K562 (cell line): ENCODE data around the gene PCSK6. TPM values are rescaled to one million over a fixed set of nuclear protein-coding genes. Genes with fewer than 3 reads are reported as not detected.
A peak's percentile ranks its signal among the peaks of the same experiment; 100 is the strongest.

Experiments
- CEBPG ChIP-seq, 3 experiments: fragments of 200-800 bp in 1 of 3; sonication (Bioruptor generic) in 1 of 3; sonication (generic) in 1 of 3; formaldehyde crosslinking in 1 of 3; IDR thresholded peaks in 2 of 3; conservative IDR thresholded peaks in 1 of 3; 2 replicates each; pipeline versions ENCODE4 v1.6.1 to v1.8.0; 2016 to 2022; ENCODE audit warnings: missing compliant biosample characterization in 2 of 3, missing genetic modification characterization in 2 of 3, mild to moderate bottlenecking in 1 of 3, missing genetic modification reagents in 1 of 3
- CHD1 ChIP-seq: fragments of 200-600 bp; sonication (generic); IDR thresholded peaks from one replicate; pipeline ENCODE4 v1.6.1; 2012; ENCODE audit warnings: mild to moderate bottlenecking, moderate library complexity, low read length, inconsistent platforms
- HNRNPH1 ChIP-seq: fragments of 200-400 bp; formaldehyde crosslinking; optimal IDR thresholded peaks from 2 replicates; pipeline ENCODE3; 2017; ENCODE audit warnings: low read depth, mild to moderate bottlenecking, low read length, moderate library complexity
- MCM5 ChIP-seq: fragments of 450-650 bp; IDR thresholded peaks from 2 replicates; pipeline ENCODE4 v1.6.1; 2016; ENCODE audit warnings: low read depth
- MTF1 ChIP-seq: fragments of 250-450 bp; sonication (Bioruptor Pico); IDR thresholded peaks from 2 replicates; pipeline ENCODE4 v1.9.0; 2021; ENCODE audit warnings: moderate library complexity, mild to moderate bottlenecking, inconsistent platforms, borderline replicate concordance
- PHB2 ChIP-seq: fragments of 450-650 bp; IDR thresholded peaks from 2 replicates; pipeline ENCODE4 v1.6.1; 2017; ENCODE audit warnings: low read depth
- POLR2AphosphoS5 ChIP-seq: IDR thresholded peaks from 2 replicates; pipeline ENCODE4 v1.6.1; 2011; ENCODE audit warnings: mild to moderate bottlenecking, low read depth, low read length, moderate library complexity; ENCODE audit not compliant: control insufficient read depth, insufficient read depth
- POU5F1 ChIP-seq: fragments of 150-350 bp; IDR thresholded peaks from 2 replicates; pipeline ENCODE4 v1.6.1; 2014; ENCODE audit warnings: borderline replicate concordance, low read length, low read depth, mild to moderate bottlenecking; ENCODE audit not compliant: partially characterized antibody
- SIX5 ChIP-seq, 2 experiments: IDR thresholded peaks; 2 replicates each; pipeline ENCODE4 v1.6.1; 2011; ENCODE audit warnings: low read length in 2 of 2, borderline replicate concordance in 1 of 2, low read depth in 1 of 2, mild to moderate bottlenecking in 1 of 2, moderate library complexity in 1 of 2; ENCODE audit not compliant: insufficient read depth in 1 of 2
- polyA plus RNA-seq, 8 experiments: library from polyadenylated mRNA; depleted of rRNA in 4 of 8; stranded (reverse) in 5 of 8; unstranded in 3 of 8; fragments of >200 nt; fragmentation: Nextera tagmentation in 2 of 8; fragmentation: Illumina TruSeq in 1 of 8; extraction: Ambion mirVana in 2 of 8; extraction: Trizol in 1 of 8; gene quantifications; 2 replicates each; pipeline versions ENCODE4 v1.2.1 to v1.2.3, GENCODE V29; 2011 to 2014; ENCODE audit warnings: inconsistent platforms in 1 of 8, missing spikeins in 1 of 8
- total RNA-seq, 7 experiments: library from RNA; depleted of rRNA in 6 of 7; stranded (reverse); fragments of >200 nt in 6 of 7; fragmentation: Illumina TruSeq in 2 of 7; extraction: Trizol in 2 of 7; gene quantifications; 2 replicates each; pipeline versions ENCODE4 v1.2.1 to v1.2.3, GENCODE V29; 2011 to 2021; ENCODE audit warnings: low replicate concordance in 1 of 7
- TF ChIP-seq, protein P1 (sequence below): sonication (generic); formaldehyde crosslinking; IDR thresholded peaks from 2 replicates; pipeline ENCODE4 v1.8.0; 2022; ENCODE audit warnings: missing genetic modification reagents, mild to moderate bottlenecking, moderate library complexity, borderline replicate concordance
- TF ChIP-seq, protein P2 (sequence below): fragments of 250-450 bp; sonication (Bioruptor Pico); IDR thresholded peaks from 2 replicates; pipeline ENCODE4 v1.4.0; 2020; ENCODE audit warnings: mild to moderate bottlenecking
- TF ChIP-seq, protein P3 (sequence below): sonication (generic); formaldehyde crosslinking; IDR thresholded peaks from 2 replicates; pipeline ENCODE4 v1.4.0; 2020; ENCODE audit warnings: mild to moderate bottlenecking, missing genetic modification reagents
- TF ChIP-seq, protein P4 (sequence below): fragments of 450-650 bp; formaldehyde crosslinking; IDR thresholded peaks from 2 replicates; pipeline ENCODE4 v1.4.0; 2020; ENCODE audit warnings: mild to moderate bottlenecking, moderate library complexity

The PCSK6 gene
- total and polyA plus RNA-seq, 9 of the 15 experiments (the other 6 are each of a cell fraction or from before 2014, with no cell fraction given) = 2.2 to 32.6 (median 14.5) TPM

DNA sequence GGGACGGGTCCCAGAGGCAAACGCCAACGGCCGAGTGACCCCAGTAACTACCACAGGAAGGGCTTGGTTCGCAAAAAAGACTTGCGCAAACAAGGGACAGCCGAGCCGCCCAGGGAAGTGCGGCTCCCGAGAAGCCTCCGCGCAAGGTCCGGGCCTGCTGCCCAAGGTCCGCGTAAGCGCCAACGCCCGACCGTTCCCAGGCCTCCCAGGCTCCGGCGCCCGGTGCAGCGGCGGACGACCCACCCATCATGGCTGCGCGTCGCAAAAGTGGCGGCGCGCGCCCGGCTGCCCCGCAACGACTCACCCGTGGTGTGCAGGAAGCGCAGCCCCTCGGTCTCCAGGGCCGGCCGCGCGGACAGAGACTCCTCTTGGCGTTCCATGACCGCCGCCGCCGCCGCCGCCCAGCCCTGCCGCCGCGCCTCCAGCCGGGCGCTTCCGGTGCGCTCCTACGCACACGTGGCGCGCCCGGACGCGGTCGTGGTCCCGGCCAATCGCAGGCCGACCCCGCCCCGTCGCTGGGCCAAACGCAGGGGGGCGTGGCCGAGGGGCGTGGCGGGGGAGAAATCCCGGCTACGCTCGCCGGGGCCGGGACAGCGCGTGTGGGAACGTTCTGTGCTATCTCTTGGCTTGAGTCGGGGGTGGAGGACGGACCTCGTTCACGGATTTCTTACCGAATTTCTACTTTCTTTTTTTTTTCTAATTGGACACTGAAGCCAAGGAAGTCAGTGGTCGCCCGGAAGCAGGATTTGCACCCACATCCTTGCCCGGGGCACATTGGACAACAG, 212.3 kb downstream of the PCSK6 start, which contains the start of gene SELENOS (continued):
- TF ChIP-seq, protein P1, sequence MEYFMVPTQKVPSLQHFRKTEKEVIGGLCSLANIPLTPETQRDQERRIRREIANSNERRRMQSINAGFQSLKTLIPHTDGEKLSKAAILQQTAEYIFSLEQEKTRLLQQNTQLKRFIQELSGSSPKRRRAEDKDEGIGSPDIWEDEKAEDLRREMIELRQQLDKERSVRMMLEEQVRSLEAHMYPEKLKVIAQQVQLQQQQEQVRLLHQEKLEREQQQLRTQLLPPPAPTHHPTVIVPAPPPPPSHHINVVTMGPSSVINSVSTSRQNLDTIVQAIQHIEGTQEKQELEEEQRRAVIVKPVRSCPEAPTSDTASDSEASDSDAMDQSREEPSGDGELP (CRISPR knock-in tag) = peak; percentile 56
- no peak for TF ChIP-seq MTF1 (CRISPR knock-in tag)
- no peak for TF ChIP-seq MCM5
- TF ChIP-seq, protein P2, sequence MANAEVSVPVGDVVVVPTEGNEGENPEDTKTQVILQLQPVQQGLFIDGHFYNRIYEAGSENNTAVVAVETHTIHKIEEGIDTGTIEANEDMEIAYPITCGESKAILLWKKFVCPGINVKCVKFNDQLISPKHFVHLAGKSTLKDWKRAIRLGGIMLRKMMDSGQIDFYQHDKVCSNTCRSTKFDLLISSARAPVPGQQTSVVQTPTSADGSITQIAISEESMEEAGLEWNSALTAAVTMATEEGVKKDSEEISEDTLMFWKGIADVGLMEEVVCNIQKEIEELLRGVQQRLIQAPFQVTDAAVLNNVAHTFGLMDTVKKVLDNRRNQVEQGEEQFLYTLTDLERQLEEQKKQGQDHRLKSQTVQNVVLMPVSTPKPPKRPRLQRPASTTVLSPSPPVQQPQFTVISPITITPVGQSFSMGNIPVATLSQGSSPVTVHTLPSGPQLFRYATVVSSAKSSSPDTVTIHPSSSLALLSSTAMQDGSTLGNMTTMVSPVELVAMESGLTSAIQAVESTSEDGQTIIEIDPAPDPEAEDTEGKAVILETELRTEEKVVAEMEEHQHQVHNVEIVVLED (CRISPR knock-in tag) = peak; percentile 90
- TF ChIP-seq CEBPG (CRISPR knock-in tag; IDR thresholded peaks at IDR 0.05) = no peak
- no peak for TF ChIP-seq CEBPG (tag; conservative IDR thresholded peaks at IDR 0.05 in 1 of 2, IDR thresholded peaks at IDR 0.05 in 1 of 2)
- TF ChIP-seq, protein P3, sequence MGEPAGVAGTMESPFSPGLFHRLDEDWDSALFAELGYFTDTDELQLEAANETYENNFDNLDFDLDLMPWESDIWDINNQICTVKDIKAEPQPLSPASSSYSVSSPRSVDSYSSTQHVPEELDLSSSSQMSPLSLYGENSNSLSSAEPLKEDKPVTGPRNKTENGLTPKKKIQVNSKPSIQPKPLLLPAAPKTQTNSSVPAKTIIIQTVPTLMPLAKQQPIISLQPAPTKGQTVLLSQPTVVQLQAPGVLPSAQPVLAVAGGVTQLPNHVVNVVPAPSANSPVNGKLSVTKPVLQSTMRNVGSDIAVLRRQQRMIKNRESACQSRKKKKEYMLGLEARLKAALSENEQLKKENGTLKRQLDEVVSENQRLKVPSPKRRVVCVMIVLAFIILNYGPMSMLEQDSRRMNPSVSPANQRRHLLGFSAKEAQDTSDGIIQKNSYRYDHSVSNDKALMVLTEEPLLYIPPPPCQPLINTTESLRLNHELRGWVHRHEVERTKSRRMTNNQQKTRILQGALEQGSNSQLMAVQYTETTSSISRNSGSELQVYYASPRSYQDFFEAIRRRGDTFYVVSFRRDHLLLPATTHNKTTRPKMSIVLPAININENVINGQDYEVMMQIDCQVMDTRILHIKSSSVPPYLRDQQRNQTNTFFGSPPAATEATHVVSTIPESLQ (CRISPR knock-in tag) = no peak
- TF ChIP-seq PHB2 = no peak
- no peak for TF ChIP-seq POLR2AphosphoS5
- TF ChIP-seq CHD1 = peak; percentile 78
- no peak for TF ChIP-seq HNRNPH1
- no peak for TF ChIP-seq SIX5 (IDR thresholded peaks at IDR 0.05; ENCODE audit: borderline replicate concordance in 1 of 2, insufficient read depth in 1 of 2, low read depth in 1 of 2, low read length in 2 of 2)
- TF ChIP-seq POU5F1 = no peak
- TF ChIP-seq, protein P4, sequence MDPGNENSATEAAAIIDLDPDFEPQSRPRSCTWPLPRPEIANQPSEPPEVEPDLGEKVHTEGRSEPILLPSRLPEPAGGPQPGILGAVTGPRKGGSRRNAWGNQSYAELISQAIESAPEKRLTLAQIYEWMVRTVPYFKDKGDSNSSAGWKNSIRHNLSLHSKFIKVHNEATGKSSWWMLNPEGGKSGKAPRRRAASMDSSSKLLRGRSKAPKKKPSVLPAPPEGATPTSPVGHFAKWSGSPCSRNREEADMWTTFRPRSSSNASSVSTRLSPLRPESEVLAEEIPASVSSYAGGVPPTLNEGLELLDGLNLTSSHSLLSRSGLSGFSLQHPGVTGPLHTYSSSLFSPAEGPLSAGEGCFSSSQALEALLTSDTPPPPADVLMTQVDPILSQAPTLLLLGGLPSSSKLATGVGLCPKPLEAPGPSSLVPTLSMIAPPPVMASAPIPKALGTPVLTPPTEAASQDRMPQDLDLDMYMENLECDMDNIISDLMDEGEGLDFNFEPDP (CRISPR knock-in tag) = no peak
